HepG2 (cell line): ENCODE results near the gene PRCD. TPM values are rescaled to one million over a fixed set of nuclear protein-coding genes. Genes with fewer than 3 reads are reported as not detected.

ENCODE experiments used
- ADNP ChIP-seq: sonication (generic); formaldehyde crosslinking; IDR thresholded peaks from 2 replicates; pipeline ENCODE4 v1.4.0; 2020; ENCODE audit warnings: missing genetic modification reagents
- DNMT1 ChIP-seq: sonication (generic); formaldehyde crosslinking; IDR thresholded peaks from 2 replicates; pipeline ENCODE4 v1.5.1; 2020; ENCODE audit warnings: mild to moderate bottlenecking, missing genetic modification reagents
- DPF2 ChIP-seq: sonication (generic); formaldehyde crosslinking; IDR thresholded peaks from 2 replicates; pipeline ENCODE4 v1.4.0; 2020; ENCODE audit warnings: mild to moderate bottlenecking, low read depth, missing genetic modification reagents, borderline replicate concordance
- GFI1 ChIP-seq: sonication (generic); formaldehyde crosslinking; IDR thresholded peaks from 2 replicates; pipeline ENCODE4 v1.5.0; 2020; ENCODE audit warnings: missing genetic modification reagents, mild to moderate bottlenecking, borderline replicate concordance
- IRF2 ChIP-seq: IDR thresholded peaks from 2 replicates; pipeline ENCODE4 v1.6.1; 2018; ENCODE audit warnings: missing genetic modification reagents, missing compliant biosample characterization
- NR2F6 ChIP-seq, 2 experiments: IDR thresholded peaks; 2 replicates each; pipeline ENCODE4 v1.6.1; 2016; ENCODE audit warnings: antibody characterized with exemption in 1 of 2, mild to moderate bottlenecking in 1 of 2
- ONECUT2 ChIP-seq: sonication (generic); formaldehyde crosslinking; IDR thresholded peaks from 2 replicates; pipeline ENCODE4 v1.4.0; 2020; ENCODE audit warnings: missing genetic modification reagents
- PHF20 ChIP-seq: sonication (generic); formaldehyde crosslinking; IDR thresholded peaks from 2 replicates; pipeline ENCODE4 v1.5.0; 2020; ENCODE audit warnings: mild to moderate bottlenecking, missing genetic modification reagents
- PREB ChIP-seq: sonication (generic); formaldehyde crosslinking; IDR thresholded peaks from 2 replicates; pipeline ENCODE4 v1.4.0; 2020; ENCODE audit warnings: missing genetic modification reagents
- RERE ChIP-seq: IDR thresholded peaks from 2 replicates; pipeline ENCODE4 v1.6.1; 2016; ENCODE audit warnings: low read depth, missing genetic modification reagents, missing compliant biosample characterization
- SATB2 ChIP-seq: sonication (generic); formaldehyde crosslinking; IDR thresholded peaks from 2 replicates; pipeline ENCODE4 v1.5.0; 2020; ENCODE audit warnings: missing genetic modification reagents
- SIX4 ChIP-seq: sonication (generic); formaldehyde crosslinking; IDR thresholded peaks from 2 replicates; pipeline ENCODE4 v1.4.0; 2020; ENCODE audit warnings: missing genetic modification reagents
- SMC3 ChIP-seq: IDR thresholded peaks from 2 replicates; pipeline ENCODE4 v1.6.1; 2011; ENCODE audit warnings: low read length, improper control_type of control experiment
- TBP ChIP-seq: sonication (generic); formaldehyde crosslinking; IDR thresholded peaks from 2 replicates; pipeline ENCODE4 v1.5.0; 2020; ENCODE audit warnings: missing genetic modification reagents
- ZNF160 ChIP-seq: sonication (generic); formaldehyde crosslinking; IDR thresholded peaks from 2 replicates; pipeline ENCODE4 v1.8.0; 2022; ENCODE audit warnings: mild to moderate bottlenecking, inconsistent platforms, missing genetic modification reagents
- ZNF260 ChIP-seq: sonication (generic); formaldehyde crosslinking; IDR thresholded peaks from 2 replicates; pipeline ENCODE4 v1.4.0; 2020; ENCODE audit warnings: missing genetic modification reagents, low read depth, mild to moderate bottlenecking, borderline replicate concordance
- ZNF274 ChIP-seq: sonication (generic); formaldehyde crosslinking; IDR thresholded peaks from 2 replicates; pipeline ENCODE4 v1.5.1; 2020; ENCODE audit warnings: mild to moderate bottlenecking, missing genetic modification reagents
- polyA plus RNA-seq, 8 experiments: library from polyadenylated mRNA; depleted of rRNA in 3 of 8; stranded (reverse) in 7 of 8; unstranded in 1 of 8; fragments of >200 nt; fragmentation: Illumina TruSeq in 4 of 8; extraction: Trizol in 4 of 8; gene quantifications; 2 replicates each; pipeline versions ENCODE4 v1.2.1 to v1.2.3, GENCODE V29; 2011 to 2016; ENCODE audit warnings: low read depth in 4 of 8, missing spikeins in 1 of 8, mixed read lengths in 1 of 8; ENCODE audit not compliant: insufficient read depth in 1 of 8
- total RNA-seq, 5 experiments: library from RNA; depleted of rRNA; stranded (reverse); fragments of >200 nt; fragmentation: Illumina TruSeq; extraction: Trizol; gene quantifications; 2 replicates each; pipeline ENCODE4 v1.2.3, GENCODE V29; 2016; ENCODE audit warnings: low read depth in 1 of 5
- TF ChIP-seq, protein P1 (sequence below): sonication (generic); formaldehyde crosslinking; conservative IDR thresholded peaks from 2 replicates; pipeline ENCODE4 v1.8.0; 2022; ENCODE audit warnings: mild to moderate bottlenecking, moderate library complexity, missing genetic modification reagents

PRCD gene
- total and polyA plus RNA-seq, 2 of the 13 experiments (the other 11 are each of a cell fraction or from before 2014, with no cell fraction given): 0.51 TPM; not detected in 1

DNA sequence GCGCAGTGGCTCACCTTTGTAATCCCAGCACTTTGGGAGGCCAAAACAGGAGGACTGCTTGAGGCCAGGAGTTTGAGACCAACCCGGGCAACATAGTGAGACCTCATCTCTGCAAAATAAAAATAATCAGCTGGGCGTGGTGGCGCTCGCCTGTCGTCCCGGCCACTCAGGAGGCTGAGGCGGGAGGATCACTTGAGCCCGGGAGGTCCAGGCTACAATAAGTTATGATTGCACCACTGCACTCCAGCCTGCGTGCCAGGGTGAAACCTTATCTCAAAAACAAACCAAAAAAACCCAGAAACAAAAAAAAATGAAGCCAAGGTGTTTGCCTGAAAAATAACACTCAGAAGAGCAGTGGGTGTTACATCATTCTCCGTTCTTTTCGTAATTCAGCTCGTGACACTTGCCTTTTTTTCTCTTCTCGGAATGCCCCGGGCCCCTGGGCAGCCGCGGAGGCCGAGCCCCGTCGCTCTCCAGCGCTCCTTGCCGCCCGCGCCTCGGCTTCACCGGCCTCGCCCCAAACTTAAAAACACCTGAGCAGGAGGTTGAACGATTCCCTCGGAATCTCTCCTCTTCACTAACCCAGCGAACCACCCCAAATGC lies 17.0 kb downstream of the PRCD start (continued):
- no peak for TF ChIP-seq PREB (CRISPR knock-in tag)
- TF ChIP-seq DNMT1 (CRISPR knock-in tag): no peak
- no peak for TF ChIP-seq ZNF274 (CRISPR knock-in tag)
- no peak for TF ChIP-seq ZNF260 (CRISPR knock-in tag)
- TF ChIP-seq RERE (CRISPR knock-in tag): no peak
- TF ChIP-seq ONECUT2 (CRISPR knock-in tag): no peak
- no peak; the same call in 1 of the 2 replicates for TF ChIP-seq ADNP (CRISPR knock-in tag)
- no peak for TF ChIP-seq IRF2 (CRISPR knock-in tag)
- no peak for TF ChIP-seq TBP (CRISPR knock-in tag)
- no peak for TF ChIP-seq SMC3
- TF ChIP-seq DPF2: no peak
- TF ChIP-seq ZNF160 (CRISPR knock-in tag): no peak
- TF ChIP-seq SIX4 (CRISPR knock-in tag): no peak
- TF ChIP-seq, protein P1, sequence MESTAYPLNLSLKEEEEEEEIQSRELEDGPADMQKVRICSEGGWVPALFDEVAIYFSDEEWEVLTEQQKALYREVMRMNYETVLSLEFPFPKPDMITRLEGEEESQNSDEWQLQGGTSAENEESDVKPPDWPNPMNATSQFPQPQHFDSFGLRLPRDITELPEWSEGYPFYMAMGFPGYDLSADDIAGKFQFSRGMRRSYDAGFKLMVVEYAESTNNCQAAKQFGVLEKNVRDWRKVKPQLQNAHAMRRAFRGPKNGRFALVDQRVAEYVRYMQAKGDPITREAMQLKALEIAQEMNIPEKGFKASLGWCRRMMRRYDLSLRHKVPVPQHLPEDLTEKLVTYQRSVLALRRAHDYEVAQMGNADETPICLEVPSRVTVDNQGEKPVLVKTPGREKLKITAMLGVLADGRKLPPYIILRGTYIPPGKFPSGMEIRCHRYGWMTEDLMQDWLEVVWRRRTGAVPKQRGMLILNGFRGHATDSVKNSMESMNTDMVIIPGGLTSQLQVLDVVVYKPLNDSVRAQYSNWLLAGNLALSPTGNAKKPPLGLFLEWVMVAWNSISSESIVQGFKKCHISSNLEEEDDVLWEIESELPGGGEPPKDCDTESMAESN (CRISPR knock-in tag): no peak
- TF ChIP-seq NR2F6 (IDR thresholded peaks at IDR 0.05): 0 out of 2 replicates have a peak, but pooled peaks have one; percentile 13
- 0 out of 2 replicates have a peak, but pooled peaks have one; percentile 8 for TF ChIP-seq NR2F6 (CRISPR knock-in tag; IDR thresholded peaks at IDR 0.05)
- TF ChIP-seq SATB2: no peak
- TF ChIP-seq GFI1: no peak
- no peak for TF ChIP-seq PHF20 (CRISPR knock-in tag)
